GM03348 (cell line): ENCODE measurements around the gene PSMB7.

Experiments
- DNase-seq: peaks from one replicate; pipeline ENCODE4 v3.0.0; 2012; ENCODE audit warnings: low spot score

The PSMB7 gene

DNA sequence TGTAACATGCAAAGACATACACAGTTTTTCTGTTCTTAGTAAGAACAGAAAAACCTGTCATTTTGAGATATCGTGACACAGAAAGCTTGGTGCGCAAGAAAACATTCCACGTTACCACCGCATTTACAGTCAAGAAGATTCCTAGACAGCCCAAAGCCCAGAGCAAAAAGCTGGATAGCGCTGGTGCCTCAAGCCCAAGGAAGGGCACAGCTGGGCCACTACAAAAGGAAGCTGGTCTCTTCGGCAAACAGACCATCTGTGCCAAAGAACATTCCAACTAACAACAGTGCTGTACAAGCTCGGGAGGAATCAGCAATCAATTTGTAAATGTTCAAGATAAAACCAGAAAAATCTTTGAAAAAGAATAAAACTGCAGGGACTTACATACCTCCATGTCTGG is 31.0 kb downstream of the PSMB7 start:
- no peak for DNase-seq

DNA sequence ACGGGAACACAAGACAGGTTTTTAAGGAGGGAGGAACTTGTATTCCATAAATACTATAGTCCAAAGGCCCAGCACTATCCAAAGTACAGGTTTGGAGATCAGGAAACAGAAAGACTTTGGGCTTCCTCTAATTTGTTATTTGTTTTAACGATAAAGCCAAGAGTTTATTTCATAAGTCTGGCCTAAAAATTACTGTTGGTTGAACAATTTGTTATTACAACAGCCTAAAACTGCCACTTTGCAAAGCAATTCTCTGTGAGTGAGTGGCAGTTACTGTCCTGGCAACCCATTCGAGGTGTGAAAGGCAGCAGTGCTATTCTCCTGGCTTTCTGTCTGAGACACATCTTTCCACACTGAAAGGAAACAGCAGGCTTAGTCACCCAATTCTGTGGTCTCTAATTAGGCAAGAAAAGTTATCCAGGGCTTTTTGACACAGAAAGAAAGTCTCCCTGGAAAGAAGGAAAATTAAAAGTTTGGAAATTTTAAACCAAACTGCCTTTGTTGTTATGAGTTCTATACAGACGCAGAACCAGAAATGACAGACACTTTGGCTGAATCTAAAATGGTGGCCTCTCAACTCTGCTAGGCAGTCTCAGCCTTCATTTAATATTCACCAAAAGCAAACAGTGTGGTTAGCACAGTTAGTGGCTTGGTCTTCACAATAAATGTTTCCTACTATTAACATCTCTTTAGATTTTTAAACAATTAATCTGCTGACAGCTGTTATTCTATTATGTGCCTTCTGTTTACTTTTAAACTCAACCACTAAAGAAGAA is 33.9 kb downstream of the PSMB7 start:
- peak; percentile 68 for DNase-seq

GRCh38 chr9:124377551-124378406 is 37.5 kb downstream of the PSMB7 start:
- DNase-seq: no peak

GRCh38 chr9:124376329-124376728 is 38.9 kb downstream of the PSMB7 start:
- DNase-seq: no peak

GRCh38 chr9:124375726-124376125 is 39.5 kb downstream of the PSMB7 start:
- DNase-seq: no peak

GRCh38 chr9:124373851-124374250 is 41.4 kb downstream of the PSMB7 start:
- no peak for DNase-seq

GRCh38 chr9:124373386-124373785 is 41.9 kb downstream of the PSMB7 start:
- no peak for DNase-seq

GRCh38 chr9:124372038-124372437 is 43.2 kb downstream of the PSMB7 start:
- no peak for DNase-seq

DNA sequence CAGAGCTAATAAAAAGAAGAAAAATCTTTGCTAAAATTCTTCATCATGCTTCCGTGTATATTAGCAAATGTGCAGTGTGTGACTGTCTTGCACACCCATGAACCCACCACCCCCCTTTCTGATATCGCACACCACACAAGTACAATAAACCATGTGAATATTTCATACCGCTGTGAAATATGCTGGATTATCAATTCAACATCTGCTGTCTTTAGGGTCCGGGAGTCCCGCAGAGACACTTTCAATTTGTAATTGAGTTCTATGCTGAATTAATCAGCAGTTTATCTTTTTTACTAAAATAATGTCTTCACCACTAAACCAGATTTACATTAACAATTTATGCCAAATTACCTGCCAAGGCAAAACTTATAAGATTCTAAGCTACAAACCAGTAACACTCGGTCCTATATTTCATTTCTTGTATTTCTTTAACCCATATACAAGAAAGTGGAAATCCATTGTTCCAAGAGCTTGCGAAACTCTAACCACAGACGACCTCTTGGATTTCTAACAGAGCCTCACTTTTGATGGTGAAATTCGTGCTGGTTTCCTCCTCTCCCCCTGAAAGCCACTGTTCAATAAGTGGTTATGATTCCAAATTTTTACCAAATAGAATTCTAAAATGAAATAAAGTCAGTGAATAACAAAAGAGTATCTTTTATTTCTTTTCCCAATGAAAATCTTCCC is 44.2 kb downstream of the PSMB7 start:
- no peak for DNase-seq

GRCh38 chr9:124369231-124369797 is 45.9 kb downstream of the PSMB7 start:
- DNase-seq: no peak

DNA sequence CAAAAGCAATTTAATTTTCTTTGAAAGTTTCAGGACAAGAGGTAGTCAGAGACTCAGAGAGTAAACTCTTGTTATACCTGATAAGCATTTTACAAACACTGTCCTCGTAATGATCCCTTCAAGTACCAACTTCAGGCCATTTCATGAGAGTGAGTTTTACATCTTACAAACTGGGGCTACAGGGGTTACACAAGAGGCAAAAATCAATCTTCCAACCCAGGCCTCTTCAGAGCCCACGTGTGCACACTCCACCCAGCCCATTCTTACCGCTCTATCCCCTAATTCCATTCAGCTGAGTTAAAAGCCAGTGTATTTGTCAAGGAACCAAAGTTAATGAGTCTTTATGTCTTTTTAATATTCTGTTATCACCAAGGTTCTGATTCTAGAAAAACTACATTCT is 46.5 kb downstream of the PSMB7 start:
- no peak for DNase-seq

GRCh38 chr9:124366476-124367220 is 48.6 kb downstream of the PSMB7 start:
- DNase-seq: peak; percentile 9

- DNase-seq: no peak
These were observed 50.2 kb downstream of the PSMB7 start for GRCh38 chr9:124365036-124365435.

- no peak for DNase-seq
These were observed 51.1 kb downstream of the PSMB7 start for GRCh38 chr9:124364141-124364540.

DNA sequence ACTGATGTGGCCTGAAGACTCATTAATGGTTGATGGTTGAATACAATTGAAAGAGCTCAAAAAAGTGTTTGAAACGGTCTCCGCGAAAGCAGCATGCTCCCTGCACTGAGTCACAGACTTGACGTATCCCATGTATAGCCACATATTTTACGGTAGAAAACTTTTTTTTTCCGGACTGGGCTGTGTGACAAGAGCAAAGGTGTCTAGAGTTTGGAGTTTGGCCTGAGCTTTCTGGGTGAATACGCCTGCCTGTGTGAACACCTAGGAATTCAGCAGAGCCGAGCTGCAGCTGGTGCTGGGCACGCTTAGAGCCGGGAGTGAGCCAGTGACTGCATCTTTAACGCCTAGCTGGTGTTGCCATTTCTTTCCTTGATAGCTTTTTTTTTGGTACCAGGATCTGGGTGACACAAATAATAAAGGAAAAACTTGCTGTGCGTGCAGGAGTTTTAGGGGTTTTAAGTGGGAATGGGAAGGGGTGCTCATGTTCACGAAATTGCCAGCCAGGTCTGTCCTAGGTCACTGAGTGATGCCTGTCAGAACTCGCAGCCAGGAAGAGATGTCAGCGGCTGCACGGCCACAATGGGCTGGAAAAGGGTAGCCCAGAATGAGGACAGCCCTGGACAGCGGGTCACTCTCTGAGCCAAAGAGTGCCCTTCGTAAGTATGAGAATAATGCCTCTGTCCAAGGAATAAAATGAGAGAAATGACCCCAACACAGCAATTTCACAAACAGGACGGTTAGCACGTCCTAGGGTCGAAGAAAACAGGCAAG is 51.7 kb downstream of the PSMB7 start:
- no peak for DNase-seq

GRCh38 chr9:124361128-124361527 is 54.1 kb downstream of the PSMB7 start:
- DNase-seq: no peak

- DNase-seq: no peak
These were observed 55.2 kb downstream of the PSMB7 start for GRCh38 chr9:124359855-124360678.

DNA sequence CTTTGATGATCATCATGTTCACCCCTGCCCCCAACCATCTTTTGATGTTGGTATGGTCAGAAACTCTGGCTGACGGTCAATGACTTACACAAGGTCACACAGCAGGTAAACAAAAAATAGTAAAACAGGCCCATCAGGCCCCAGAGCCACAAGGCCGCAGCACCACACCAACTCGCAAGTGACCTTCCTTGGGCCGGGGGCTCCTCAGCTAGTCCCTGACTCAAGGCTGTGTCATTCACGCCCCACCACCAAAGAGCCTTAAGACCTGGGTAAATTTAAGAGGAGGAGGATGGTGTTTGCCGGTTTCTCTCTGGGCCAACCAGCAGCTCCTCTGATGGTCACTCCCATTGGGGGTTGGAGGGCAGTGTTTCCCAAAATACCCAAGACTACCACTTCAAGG is 55.8 kb downstream of the PSMB7 start:
- no peak for DNase-seq

- DNase-seq: no peak
These were observed 56.6 kb downstream of the PSMB7 start for GRCh38 chr9:124358631-124359030.
